ENCODE measurements around the gene PPP5C.
"Not testable (repeated sequence)": the region's sequence is repeated elsewhere in the genome, so short reads cannot be mapped to it uniquely, and the experiment has no call there.

PPP5C gene

DNA sequence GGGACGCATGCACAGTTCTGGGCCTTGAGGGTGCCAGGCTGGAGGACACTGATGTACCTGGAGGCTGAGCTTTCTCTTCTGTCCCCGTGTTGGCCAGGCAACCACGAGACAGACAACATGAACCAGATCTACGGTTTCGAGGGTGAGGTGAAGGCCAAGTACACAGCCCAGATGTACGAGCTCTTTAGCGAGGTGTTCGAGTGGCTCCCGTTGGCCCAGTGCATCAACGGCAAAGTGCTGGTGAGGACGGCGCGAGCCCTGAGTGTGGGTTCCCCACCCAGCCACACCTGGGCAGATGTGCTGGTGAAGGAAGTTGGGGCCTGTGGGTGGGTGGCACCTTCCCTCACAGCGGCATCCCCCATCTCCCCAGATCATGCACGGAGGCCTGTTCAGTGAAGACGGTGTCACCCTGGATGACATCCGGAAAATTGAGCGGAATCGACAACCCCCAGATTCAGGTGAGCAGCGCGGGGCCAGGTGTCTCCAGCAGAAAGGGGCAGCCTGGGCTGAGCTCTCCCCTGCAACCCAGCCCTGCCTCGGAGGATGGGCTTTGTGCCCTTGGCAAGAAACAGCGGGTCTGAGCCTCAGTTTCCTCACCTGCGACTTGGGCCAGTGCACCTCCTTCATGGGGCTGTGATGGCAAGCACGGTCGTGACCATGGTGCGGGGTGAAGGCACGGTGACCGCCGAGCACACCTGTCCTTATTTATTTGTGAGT is 40.3 kb downstream of the PPP5C start:
- DNase-seq (ENCODE audit: low spot score): no peak

GRCh38 chr19:46387713-46388130 is 40.8 kb downstream of the PPP5C start:
- no peak for DNase-seq (ENCODE audit: low spot score)

GRCh38 chr19:46388311-46389095 is 41.6 kb downstream of the PPP5C start:
- DNase-seq (ENCODE audit: low spot score): no peak

- DNase-seq (ENCODE audit: low spot score): no peak
Measured at GRCh38 chr19:46390121-46390858, 43.4 kb downstream of the PPP5C start.

DNA sequence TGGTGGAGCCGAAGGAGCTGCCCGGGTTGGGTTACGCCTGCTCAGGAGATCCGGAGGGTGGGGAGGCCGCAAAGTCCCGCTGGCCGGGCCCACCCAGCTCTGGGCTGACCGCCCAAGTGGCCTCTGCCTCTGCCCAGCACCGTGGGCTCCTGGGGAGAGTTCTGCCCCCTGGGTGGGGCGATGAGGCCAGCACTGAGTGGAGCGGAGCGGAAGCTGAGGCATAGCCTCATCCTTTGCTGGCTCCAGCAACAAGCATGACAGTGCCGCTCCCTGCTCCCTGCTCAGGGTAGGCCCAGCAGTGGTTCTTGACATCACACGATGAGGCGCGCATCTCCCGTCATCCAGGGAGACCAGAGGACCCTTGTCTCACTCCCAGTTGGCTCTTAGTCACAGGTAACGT is 44.0 kb downstream of the PPP5C start:
- DNase-seq (ENCODE audit: low spot score): no peak

GRCh38 chr19:46391296-46392251 is 44.7 kb downstream of the PPP5C start:
- DNase-seq (ENCODE audit: low spot score): no peak

GRCh38 chr19:46392252-46392801 is 45.4 kb downstream of the PPP5C start:
- no peak for DNase-seq (ENCODE audit: low spot score)

- DNase-seq (ENCODE audit: low spot score): no peak
Measured at GRCh38 chr19:46392837-46393236, 46.0 kb downstream of the PPP5C start.

GRCh38 chr19:46393456-46394401 is 46.8 kb downstream of the PPP5C start:
- no peak for DNase-seq (ENCODE audit: low spot score)

DNA sequence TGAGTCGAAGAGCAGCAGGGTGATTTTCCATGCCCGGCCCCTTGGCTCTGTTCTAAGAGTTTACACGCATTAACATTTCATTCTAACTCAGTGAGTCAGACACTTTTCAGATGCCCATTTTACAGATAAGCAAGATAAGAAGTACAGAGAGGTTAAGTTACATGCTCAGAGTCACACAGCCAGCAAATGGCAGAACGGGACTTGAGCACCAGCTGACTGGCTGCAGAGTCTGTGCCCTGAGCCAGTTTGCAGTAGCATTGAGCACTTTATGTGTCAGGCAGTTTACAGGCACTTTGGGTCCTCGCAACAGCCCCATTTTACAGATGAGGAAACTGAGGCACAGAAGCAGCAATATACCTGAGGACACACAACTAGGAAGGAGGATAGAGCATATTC is 47.5 kb downstream of the PPP5C start:
- DNase-seq (ENCODE audit: low spot score): no peak

DNA sequence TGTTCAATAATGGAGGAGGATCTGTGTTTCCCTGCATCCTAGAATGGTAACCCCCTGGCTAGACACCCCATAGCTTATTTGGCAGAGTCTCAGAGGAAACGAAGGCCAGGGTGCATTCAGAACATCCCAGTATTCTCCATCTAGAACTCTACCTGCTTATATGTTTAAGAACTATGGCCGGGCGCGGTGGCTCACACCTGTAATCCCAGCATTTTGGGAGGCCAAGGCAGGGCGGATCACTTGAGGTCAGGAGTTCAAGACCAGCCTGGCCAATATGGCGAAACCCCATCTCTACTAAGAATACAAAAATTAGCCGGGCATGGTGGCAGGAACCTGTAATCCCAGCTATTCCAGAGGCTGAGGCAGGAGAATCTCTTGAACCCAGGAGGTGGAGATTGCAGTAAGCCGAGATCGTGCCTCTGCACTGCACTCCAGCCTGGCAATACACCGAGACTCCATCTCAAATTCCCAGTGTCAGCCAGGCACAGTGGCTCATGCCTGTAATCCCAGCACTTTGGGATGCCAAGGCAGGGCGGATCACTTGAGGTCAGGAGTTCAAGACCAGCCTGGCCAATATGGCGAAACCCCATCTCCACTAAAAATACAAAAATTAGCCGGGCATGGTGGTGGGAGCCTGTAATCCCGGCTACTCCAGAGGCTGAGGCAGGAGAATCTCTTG is 51.1 kb downstream of the PPP5C start:
- DNase-seq (ENCODE audit: low spot score): not testable (repeated sequence)

GRCh38 chr19:46402725-46403124 is 55.8 kb downstream of the PPP5C start:
- no peak for DNase-seq (ENCODE audit: low spot score)

DNA sequence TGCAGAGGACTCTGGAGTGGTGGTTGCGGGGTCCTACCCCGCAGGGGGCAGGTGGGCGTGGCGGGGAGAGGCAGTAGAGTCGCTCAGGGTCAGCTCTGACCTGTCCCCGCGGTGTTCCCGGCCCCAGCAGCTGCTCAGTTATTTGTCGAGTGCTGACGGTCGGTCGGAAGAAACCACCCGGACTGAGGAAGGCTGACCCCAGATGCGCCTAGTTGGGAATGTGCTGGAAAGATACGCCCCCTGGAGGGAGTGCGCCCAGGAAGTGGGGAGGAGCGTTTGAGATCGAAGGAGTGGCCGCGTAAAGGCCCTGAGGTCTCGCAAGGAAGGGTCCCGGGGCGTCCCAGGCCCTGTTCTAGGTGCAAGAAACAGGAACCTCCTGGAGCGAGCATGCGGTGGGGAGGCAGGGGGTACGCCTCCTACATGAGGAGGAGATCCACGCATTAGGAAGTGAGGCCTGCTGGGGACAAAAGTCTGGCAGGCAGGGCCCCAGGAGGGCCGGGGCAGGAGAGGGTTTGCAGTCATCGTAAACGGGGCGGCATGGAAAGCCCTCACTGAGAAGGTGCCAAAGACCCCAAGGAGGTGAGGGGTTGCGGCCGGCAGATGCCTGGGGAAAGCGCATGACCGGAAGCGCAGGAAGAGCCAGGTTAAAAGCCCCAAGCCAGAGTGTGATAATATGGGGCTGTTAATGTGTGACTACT is 57.3 kb downstream of the PPP5C start:
- no peak for DNase-seq (ENCODE audit: low spot score)

DNA sequence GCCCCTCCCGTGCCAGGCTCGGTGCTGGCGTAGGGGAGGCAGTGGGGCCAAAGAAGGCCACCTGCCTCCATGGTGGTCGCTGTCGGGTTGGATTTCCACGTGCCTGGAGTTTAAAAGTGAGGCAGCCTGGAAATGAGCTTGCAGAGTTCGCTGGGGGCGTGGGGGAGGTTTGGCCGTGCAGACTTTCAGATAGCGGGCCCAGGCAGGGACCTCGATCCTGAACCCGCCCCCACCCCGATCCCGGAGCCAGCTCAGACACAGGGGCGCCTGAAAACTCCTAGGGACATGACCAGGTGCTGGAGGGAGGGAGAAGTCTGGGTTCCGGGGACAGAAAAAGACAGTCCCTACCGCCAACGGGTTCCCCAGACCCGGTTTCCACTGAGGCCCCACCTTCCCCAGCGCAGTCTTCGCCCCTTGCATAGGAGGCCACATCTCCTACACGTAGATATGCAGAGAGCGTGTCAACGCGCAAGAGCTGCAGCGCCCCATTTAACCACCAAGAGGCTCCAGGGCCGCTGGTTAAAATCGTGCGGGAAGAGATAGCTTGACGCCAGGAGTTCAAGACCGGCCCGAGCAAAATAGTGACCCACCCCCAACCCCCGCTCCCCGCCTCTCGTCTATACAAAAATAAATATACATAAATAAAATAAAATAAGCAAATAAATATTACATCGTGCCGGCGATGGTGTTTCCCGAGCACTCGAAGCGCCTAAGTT is 58.0 kb downstream of the PPP5C start:
- no peak for DNase-seq (ENCODE audit: low spot score)

DNA sequence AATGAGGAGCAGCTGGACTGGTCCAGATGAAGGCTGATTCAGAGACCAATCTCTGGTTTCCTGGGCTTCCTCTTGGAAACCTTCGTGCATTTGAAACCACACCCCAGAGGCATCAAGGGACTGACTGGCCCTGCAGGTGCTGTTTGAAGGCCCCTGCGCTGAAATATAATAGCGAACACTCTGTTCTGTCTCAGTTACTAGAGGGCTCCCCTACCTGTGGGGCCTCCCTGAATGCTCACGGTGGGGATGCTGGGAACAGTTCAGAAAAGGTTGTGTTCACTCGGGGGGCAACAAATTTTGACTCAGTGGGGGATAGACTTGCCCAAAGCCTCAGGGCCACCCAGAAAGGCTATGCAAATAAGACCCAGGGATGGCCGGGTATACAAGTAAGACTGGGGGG is 60.1 kb downstream of the PPP5C start:
- DNase-seq (ENCODE audit: low spot score): no peak

GRCh38 chr19:46407856-46408663 is 61.2 kb downstream of the PPP5C start:
- no peak for DNase-seq (ENCODE audit: low spot score)

- DNase-seq (ENCODE audit: low spot score): no peak
Measured at GRCh38 chr19:46408664-46409039, 61.8 kb downstream of the PPP5C start.

GRCh38 chr19:46409191-46409590 is 62.3 kb downstream of the PPP5C start:
- DNase-seq (ENCODE audit: low spot score): no peak
